ENCODE data around the gene HSF4.

The HSF4 gene

GRCh38 chr16:67181346-67181745, 16.8 kb downstream of the HSF4 start:
- Histone ChIP-seq H3K9ac (ENCODE audit: low read depth, low read length) (no peak overlapping the region), H3K36me3 (ENCODE audit: insufficient read depth, low read length) (no peaks in the 10 kb centered on the region), H3K9me3 (ENCODE audit: control insufficient read depth, insufficient read depth, low read length) (no peaks in the 10 kb centered on the region), H3K4me1 (ENCODE audit: insufficient read depth, low read length) (peaks cover 4% of the 10 kb centered on the region; the same call in 1 of the 2 replicates)

GRCh38 chr16:67182288-67182687, 17.7 kb downstream of the HSF4 start:
- H3K36me3 ChIP-seq (ENCODE audit: insufficient read depth, low read length), result no peaks in the 10 kb centered on the region
- no peaks in the 10 kb centered on the region for H3K9me3 ChIP-seq (ENCODE audit: control insufficient read depth, insufficient read depth, low read length)
- H3K9ac ChIP-seq (ENCODE audit: low read depth, low read length), result no peak overlapping the region
- H3K4me1 ChIP-seq (ENCODE audit: insufficient read depth, low read length), result peaks cover 4% of the 10 kb centered on the region; the same call in 1 of the 2 replicates

- Histone ChIP-seq H3K9ac (ENCODE audit: low read depth, low read length) (peak overlapping the region; percentile 99; the same call in 1 of the 2 replicates), H3K4me1 (ENCODE audit: insufficient read depth, low read length) (peaks cover 4% of the 10 kb centered on the region; the same call in 1 of the 2 replicates)
These were observed 18.7 kb downstream of the HSF4 start for GRCh38 chr16:67183284-67183626.

GRCh38 chr16:67183627-67184452, 19.3 kb downstream of the HSF4 start, which contains the start of gene MATCAP1:
MATCAP1 (minus strand) TSS chr16:67183963; CDS start chr16:67180610, 3,353 bp downstream.
- Histone ChIP-seq H3K9ac (ENCODE audit: low read depth, low read length) (peak within 1 kb of the TSS; percentile 99), H3K36me3 (ENCODE audit: insufficient read depth, low read length) (no peaks in the 10 kb centered on the region), H3K4me1 (ENCODE audit: insufficient read depth, low read length) (peaks cover 1% of the 10 kb centered on the region; the same call in 1 of the 2 replicates), H3K9me3 (ENCODE audit: control insufficient read depth, insufficient read depth, low read length) (no peaks in the 10 kb centered on the region)

More at GRCh38 chr16:67183284-67183626, 18.7 kb downstream of the HSF4 start:
- Histone ChIP-seq H3K36me3 (ENCODE audit: insufficient read depth, low read length) (no peaks in the 10 kb centered on the region), H3K9me3 (ENCODE audit: control insufficient read depth, insufficient read depth, low read length) (no peaks in the 10 kb centered on the region)

- Histone ChIP-seq H3K9ac (ENCODE audit: low read depth, low read length) (peak overlapping the region; percentile 99; the same call in 1 of the 2 replicates), H3K9me3 (ENCODE audit: control insufficient read depth, insufficient read depth, low read length) (no peaks in the 10 kb centered on the region), H3K36me3 (ENCODE audit: insufficient read depth, low read length) (no peaks in the 10 kb centered on the region), H3K4me1 (ENCODE audit: insufficient read depth, low read length) (no peaks in the 10 kb centered on the region; the same call in 1 of the 2 replicates)
These were observed 20.0 kb downstream of the HSF4 start for GRCh38 chr16:67184453-67184994.

GRCh38 chr16:67184995-67185650, 20.6 kb downstream of the HSF4 start:
- Histone ChIP-seq H3K9ac (ENCODE audit: low read depth, low read length) (peak overlapping the region; percentile 99; the same call in 1 of the 2 replicates), H3K9me3 (ENCODE audit: control insufficient read depth, insufficient read depth, low read length) (no peaks in the 10 kb centered on the region), H3K36me3 (ENCODE audit: insufficient read depth, low read length) (no peaks in the 10 kb centered on the region), H3K4me1 (ENCODE audit: insufficient read depth, low read length) (no peaks in the 10 kb centered on the region; the same call in 1 of the 2 replicates)

- Histone ChIP-seq H3K9me3 (ENCODE audit: control insufficient read depth, insufficient read depth, low read length) (no peaks in the 10 kb centered on the region), H3K4me1 (ENCODE audit: insufficient read depth, low read length) (peaks cover 4% of the 10 kb centered on the region; the same call in 1 of the 2 replicates), H3K9ac (ENCODE audit: low read depth, low read length) (no peak overlapping the region), H3K36me3 (ENCODE audit: insufficient read depth, low read length) (no peaks in the 10 kb centered on the region)
These were observed 21.1 kb downstream of the HSF4 start for GRCh38 chr16:67185651-67186134.

GRCh38 chr16:67186550-67186950, 22.0 kb downstream of the HSF4 start:
- H3K4me1 ChIP-seq (ENCODE audit: insufficient read depth, low read length), result peaks cover 5% of the 10 kb centered on the region; the same call in 1 of the 2 replicates
- H3K9ac ChIP-seq (ENCODE audit: low read depth, low read length), result no peak overlapping the region
- no peaks in the 10 kb centered on the region for H3K36me3 ChIP-seq (ENCODE audit: insufficient read depth, low read length)
- no peaks in the 10 kb centered on the region for H3K9me3 ChIP-seq (ENCODE audit: control insufficient read depth, insufficient read depth, low read length)

GRCh38 chr16:67187175-67187890, 22.8 kb downstream of the HSF4 start:
- no peak overlapping the region for H3K9ac ChIP-seq (ENCODE audit: low read depth, low read length)
- no peaks in the 10 kb centered on the region for H3K9me3 ChIP-seq (ENCODE audit: control insufficient read depth, insufficient read depth, low read length)
- H3K36me3 ChIP-seq (ENCODE audit: insufficient read depth, low read length), result no peaks in the 10 kb centered on the region
- H3K4me1 ChIP-seq (ENCODE audit: insufficient read depth, low read length), result peaks cover 5% of the 10 kb centered on the region; the same call in 1 of the 2 replicates

- peaks cover 11% of the 10 kb centered on the region for H3K4me1 ChIP-seq (ENCODE audit: insufficient read depth, low read length)
- peaks cover 3% of the 10 kb centered on the region; the same call in 1 of the 2 replicates for H3K36me3 ChIP-seq (ENCODE audit: insufficient read depth, low read length)
- H3K9me3 ChIP-seq (ENCODE audit: control insufficient read depth, insufficient read depth, low read length), result no peaks in the 10 kb centered on the region
- no peak overlapping the region for H3K9ac ChIP-seq (ENCODE audit: low read depth, low read length)
These were observed 23.8 kb downstream of the HSF4 start for GRCh38 chr16:67188323-67188722.

GRCh38 chr16:67188798-67189197, 24.3 kb downstream of the HSF4 start:
- Histone ChIP-seq H3K4me1 (ENCODE audit: insufficient read depth, low read length) (peaks cover 11% of the 10 kb centered on the region), H3K9ac (ENCODE audit: low read depth, low read length) (no peak overlapping the region), H3K9me3 (ENCODE audit: control insufficient read depth, insufficient read depth, low read length) (no peaks in the 10 kb centered on the region), H3K36me3 (ENCODE audit: insufficient read depth, low read length) (peaks cover 7% of the 10 kb centered on the region)

GRCh38 chr16:67190041-67190440, 25.5 kb downstream of the HSF4 start, which contains the start of gene EXOC3L1:
EXOC3L1 (minus strand) TSS chr16:67190136; CDS start chr16:67189676, 460 bp downstream.
- Histone ChIP-seq H3K36me3 (ENCODE audit: insufficient read depth, low read length) (peaks cover 15% of the 10 kb centered on the region), H3K4me1 (ENCODE audit: insufficient read depth, low read length) (peaks cover 11% of the 10 kb centered on the region), H3K9me3 (ENCODE audit: control insufficient read depth, insufficient read depth, low read length) (no peaks in the 10 kb centered on the region), H3K9ac (ENCODE audit: low read depth, low read length) (no peak within 1 kb of the TSS)

GRCh38 chr16:67190448-67191399, 26.2 kb downstream of the HSF4 start:
- peaks cover 11% of the 10 kb centered on the region for H3K4me1 ChIP-seq (ENCODE audit: insufficient read depth, low read length)
- H3K36me3 ChIP-seq (ENCODE audit: insufficient read depth, low read length), result peaks cover 15% of the 10 kb centered on the region
- no peaks in the 10 kb centered on the region for H3K9me3 ChIP-seq (ENCODE audit: control insufficient read depth, insufficient read depth, low read length)
- no peak overlapping the region for H3K9ac ChIP-seq (ENCODE audit: low read depth, low read length)
